GM23248 (cell line): ENCODE results near the gene TMEM158.

Source experiments
- EZH2 ChIP-seq: fragments of 200-600 bp; sonication (generic); IDR thresholded peaks from 2 replicates; pipeline ENCODE4 v1.6.1; 2018; ENCODE audit warnings: antibody characterized with exemption, mild to moderate bottlenecking; ENCODE audit not compliant: insufficient read depth, poor library complexity, severe bottlenecking
- EZH2phosphoT487 ChIP-seq: fragments of 200-600 bp; sonication (generic); IDR thresholded peaks from 2 replicates; pipeline ENCODE4 v1.6.1; 2018; ENCODE audit warnings: antibody characterized with exemption, moderate library complexity, mild to moderate bottlenecking, low read depth; ENCODE audit not compliant: insufficient read depth

- TF ChIP-seq EZH2phosphoT487 (no peak), EZH2 (no peak)
These were observed 21.0 kb downstream of the TMEM158 start for GRCh38 chr3:45205126-45205525.
